ENCODE results near the gene ELL2.

ELL2 gene

GRCh38 chr5:95925939-95926338 is 35.7 kb downstream of the ELL2 start:
- ChIA-PET POLR2A (ENCODE audit: low non-redundant PET) (no interaction called here), CTCF (interaction anchor here (0.6 to 1.4 kb wide), 2 partner anchors 10 to 410 kb away, joined by 3 read pairs; no protein-coding TSS in a partner anchor)
- no peak overlapping the region for H3K27ac ChIP-seq
- TF ChIP-seq, protein P1, sequence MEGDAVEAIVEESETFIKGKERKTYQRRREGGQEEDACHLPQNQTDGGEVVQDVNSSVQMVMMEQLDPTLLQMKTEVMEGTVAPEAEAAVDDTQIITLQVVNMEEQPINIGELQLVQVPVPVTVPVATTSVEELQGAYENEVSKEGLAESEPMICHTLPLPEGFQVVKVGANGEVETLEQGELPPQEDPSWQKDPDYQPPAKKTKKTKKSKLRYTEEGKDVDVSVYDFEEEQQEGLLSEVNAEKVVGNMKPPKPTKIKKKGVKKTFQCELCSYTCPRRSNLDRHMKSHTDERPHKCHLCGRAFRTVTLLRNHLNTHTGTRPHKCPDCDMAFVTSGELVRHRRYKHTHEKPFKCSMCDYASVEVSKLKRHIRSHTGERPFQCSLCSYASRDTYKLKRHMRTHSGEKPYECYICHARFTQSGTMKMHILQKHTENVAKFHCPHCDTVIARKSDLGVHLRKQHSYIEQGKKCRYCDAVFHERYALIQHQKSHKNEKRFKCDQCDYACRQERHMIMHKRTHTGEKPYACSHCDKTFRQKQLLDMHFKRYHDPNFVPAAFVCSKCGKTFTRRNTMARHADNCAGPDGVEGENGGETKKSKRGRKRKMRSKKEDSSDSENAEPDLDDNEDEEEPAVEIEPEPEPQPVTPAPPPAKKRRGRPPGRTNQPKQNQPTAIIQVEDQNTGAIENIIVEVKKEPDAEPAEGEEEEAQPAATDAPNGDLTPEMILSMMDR (conservative IDR thresholded peaks at IDR 0.05; ENCODE audit: low read depth), result no peak
- no peak for DNase-seq (ENCODE audit: low spot score)

- POLR2A ChIA-PET (ENCODE audit: low non-redundant PET), result no interaction called here
- TF ChIP-seq, protein P1 (conservative IDR thresholded peaks at IDR 0.05; ENCODE audit: low read depth), result no peak
- no peak for DNase-seq (ENCODE audit: low spot score)
- no peak overlapping the region for H3K27ac ChIP-seq
- CTCF ChIA-PET, result interaction anchor here (0.6 to 1.4 kb wide), 2 partner anchors 10 to 411 kb away, joined by 3 read pairs; no protein-coding TSS in a partner anchor
Measured at GRCh38 chr5:95925378-95925744, 36.3 kb downstream of the ELL2 start.

DNA sequence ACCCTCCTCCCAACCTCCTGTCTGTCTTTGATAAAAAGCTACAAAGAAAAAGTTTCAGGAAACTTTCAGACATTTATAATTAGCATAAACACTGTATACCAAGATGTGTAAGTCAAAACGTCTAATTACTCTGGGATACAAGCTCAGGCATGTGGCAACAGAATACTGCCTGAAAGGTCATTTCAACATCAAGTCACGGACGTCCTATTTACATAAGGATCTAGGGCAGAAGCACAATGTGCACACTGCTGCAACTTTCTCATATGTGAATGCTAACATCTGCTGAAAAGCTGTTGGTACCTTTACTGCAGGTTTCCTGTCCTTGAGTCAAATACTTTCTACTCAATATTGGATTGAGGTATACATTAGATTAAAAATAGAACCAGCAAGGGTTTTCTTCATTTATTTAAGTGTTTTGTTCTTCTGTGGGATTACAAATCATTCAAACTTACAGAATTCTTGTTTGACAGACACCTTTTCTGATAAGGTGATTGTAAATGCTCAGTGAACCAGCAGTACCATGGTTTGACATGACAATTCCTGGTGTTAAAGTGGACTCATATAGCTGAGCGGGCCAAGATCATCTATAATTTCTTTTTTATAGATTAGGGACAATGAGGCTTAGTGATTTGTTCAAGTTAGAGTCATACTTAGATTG is 36.8 kb downstream of the ELL2 start:
- DNase-seq (ENCODE audit: low spot score), result peak; percentile 73
- ChIA-PET CTCF (interaction anchor here (0.7 to 1.4 kb wide), 6 partner anchors 11 to 420 kb away, joined by 3 to 4 read pairs (median 3); no protein-coding TSS in a partner anchor), POLR2A (ENCODE audit: low non-redundant PET) (no interaction called here)
- H3K27ac ChIP-seq, result no peak overlapping the region
- TF ChIP-seq, protein P1 (conservative IDR thresholded peaks at IDR 0.05; ENCODE audit: low read depth), result no peak

- TF ChIP-seq, protein P1 (conservative IDR thresholded peaks at IDR 0.05; ENCODE audit: low read depth), result no peak
- CTCF ChIA-PET, result interaction anchor here (0.7 to 1.1 kb wide), 6 partner anchors 41 to 421 kb away, joined by 3 to 4 read pairs (median 3); no protein-coding TSS in a partner anchor
- POLR2A ChIA-PET (ENCODE audit: low non-redundant PET), result no interaction called here
- no peak overlapping the region for H3K27ac ChIP-seq
- DNase-seq (ENCODE audit: low spot score), result no peak
Measured at GRCh38 chr5:95923918-95924544, 37.6 kb downstream of the ELL2 start.

DNA sequence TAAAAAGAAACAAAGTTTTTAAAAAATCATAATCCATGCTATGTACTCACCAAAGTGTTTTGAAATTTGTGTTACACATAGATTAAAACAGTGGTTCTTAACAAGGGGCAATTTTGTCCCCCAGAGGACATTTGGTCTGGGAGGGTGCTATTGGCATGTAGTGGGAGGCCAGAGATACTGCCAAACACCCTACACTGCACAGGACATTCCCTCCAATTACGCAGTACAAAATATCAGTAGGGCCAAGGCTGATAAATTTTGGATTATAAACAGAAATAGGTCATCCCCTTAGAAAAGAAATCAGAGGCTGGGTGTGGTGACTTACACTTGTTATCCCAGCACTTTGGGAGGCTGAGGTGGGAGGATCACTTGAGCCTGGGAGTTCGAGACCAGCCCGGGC is 38.9 kb downstream of the ELL2 start:
- ChIA-PET CTCF (interaction anchor here (0.7 kb wide), 2 partner anchors 142 to 881 kb away, joined by 3 read pairs; no protein-coding TSS in a partner anchor), POLR2A (ENCODE audit: low non-redundant PET) (no interaction called here)
- TF ChIP-seq, protein P1 (conservative IDR thresholded peaks at IDR 0.05; ENCODE audit: low read depth), result no peak
- H3K27ac ChIP-seq, result no peak overlapping the region
- DNase-seq (ENCODE audit: low spot score), result no peak

GRCh38 chr5:95921501-95921900 is 40.1 kb downstream of the ELL2 start:
- ChIA-PET CTCF (no interaction called here), POLR2A (ENCODE audit: low non-redundant PET) (no interaction called here)

More at GRCh38 chr5:95921501-95921900, 40.1 kb downstream of the ELL2 start:
- TF ChIP-seq, protein P1 (conservative IDR thresholded peaks at IDR 0.05; ENCODE audit: low read depth), result no peak
- DNase-seq (ENCODE audit: low spot score), result no peak
- H3K27ac ChIP-seq, result no peak overlapping the region

Data from RWPE1 (cell line).